ENCODE results near the gene CACNG1. TPM values are rescaled to one million over a fixed set of nuclear protein-coding genes. Genes with fewer than 3 reads are reported as not detected.
"Not testable (repeated sequence)": the region's sequence is repeated elsewhere in the genome, so short reads cannot be mapped to it uniquely, and the experiment has no call there.

Gene CACNG1
- polyA plus RNA-seq, 1 of the 3 experiments (the other 2 are of a cell fraction), result not detected

DNA sequence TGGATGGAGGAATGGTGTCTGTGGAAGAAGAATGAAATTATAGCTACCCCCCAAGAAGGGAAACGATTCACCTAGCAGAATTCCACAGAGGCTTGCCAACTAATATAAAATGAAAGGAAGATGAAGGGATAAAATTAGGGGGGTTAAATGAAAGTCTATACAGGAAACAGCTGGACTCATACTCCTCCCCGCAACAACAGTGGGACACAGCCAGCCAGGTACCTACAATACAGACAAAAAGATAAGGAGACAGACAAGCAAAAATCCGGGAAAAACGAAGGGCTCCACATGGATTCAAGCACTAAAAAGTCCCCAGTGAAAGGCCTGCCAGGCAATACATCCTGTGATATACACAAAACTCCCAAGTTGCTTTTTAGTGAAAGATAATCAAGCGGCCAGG is 47.9 kb downstream of the CACNG1 start (continued):
- TF ChIP-seq, protein P1, sequence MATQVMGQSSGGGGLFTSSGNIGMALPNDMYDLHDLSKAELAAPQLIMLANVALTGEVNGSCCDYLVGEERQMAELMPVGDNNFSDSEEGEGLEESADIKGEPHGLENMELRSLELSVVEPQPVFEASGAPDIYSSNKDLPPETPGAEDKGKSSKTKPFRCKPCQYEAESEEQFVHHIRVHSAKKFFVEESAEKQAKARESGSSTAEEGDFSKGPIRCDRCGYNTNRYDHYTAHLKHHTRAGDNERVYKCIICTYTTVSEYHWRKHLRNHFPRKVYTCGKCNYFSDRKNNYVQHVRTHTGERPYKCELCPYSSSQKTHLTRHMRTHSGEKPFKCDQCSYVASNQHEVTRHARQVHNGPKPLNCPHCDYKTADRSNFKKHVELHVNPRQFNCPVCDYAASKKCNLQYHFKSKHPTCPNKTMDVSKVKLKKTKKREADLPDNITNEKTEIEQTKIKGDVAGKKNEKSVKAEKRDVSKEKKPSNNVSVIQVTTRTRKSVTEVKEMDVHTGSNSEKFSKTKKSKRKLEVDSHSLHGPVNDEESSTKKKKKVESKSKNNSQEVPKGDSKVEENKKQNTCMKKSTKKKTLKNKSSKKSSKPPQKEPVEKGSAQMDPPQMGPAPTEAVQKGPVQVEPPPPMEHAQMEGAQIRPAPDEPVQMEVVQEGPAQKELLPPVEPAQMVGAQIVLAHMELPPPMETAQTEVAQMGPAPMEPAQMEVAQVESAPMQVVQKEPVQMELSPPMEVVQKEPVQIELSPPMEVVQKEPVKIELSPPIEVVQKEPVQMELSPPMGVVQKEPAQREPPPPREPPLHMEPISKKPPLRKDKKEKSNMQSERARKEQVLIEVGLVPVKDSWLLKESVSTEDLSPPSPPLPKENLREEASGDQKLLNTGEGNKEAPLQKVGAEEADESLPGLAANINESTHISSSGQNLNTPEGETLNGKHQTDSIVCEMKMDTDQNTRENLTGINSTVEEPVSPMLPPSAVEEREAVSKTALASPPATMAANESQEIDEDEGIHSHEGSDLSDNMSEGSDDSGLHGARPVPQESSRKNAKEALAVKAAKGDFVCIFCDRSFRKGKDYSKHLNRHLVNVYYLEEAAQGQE (IDR thresholded peaks at IDR 0.05; ENCODE audit: low read depth, low read length), result no peak
- no peak for TF ChIP-seq ELF1 (IDR thresholded peaks at IDR 0.05)

DNA sequence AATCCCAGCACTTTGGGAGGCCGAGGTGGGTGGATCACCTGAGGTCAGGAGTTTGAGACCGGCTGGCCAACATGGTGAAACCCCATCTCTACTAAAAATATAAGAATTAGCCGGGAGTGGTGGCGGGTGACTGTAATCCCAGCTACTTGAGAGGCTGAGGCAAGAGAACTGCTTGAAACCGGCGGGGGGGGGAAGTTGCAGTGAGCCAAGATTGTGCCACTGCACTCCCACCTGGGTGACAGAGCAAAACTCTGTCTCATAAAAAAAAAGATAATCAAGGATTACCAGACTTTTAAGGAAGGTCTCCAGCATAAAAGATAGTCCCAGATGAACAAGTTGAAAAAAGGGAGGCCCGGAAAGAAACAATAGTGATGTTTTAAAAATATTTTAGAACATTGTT is 48.4 kb downstream of the CACNG1 start:
- CTCF ChIA-PET, result interaction anchor here (1.4 to 2.1 kb wide), 3 partner anchors 15 to 66 kb away, joined by 5 to 8 read pairs (median 5); no protein-coding TSS in a partner anchor
- H3F3A ChIP-seq (replicated peaks; ENCODE audit: insufficient read depth); H2AFZ ChIP-seq (ENCODE audit: low read depth); H3K27ac ChIP-seq (ENCODE audit: low read depth in 2 of 2, low read length in 1 of 2); H3K27me3 ChIP-seq (ENCODE audit: insufficient read depth); H3K9ac ChIP-seq; POLR2A ChIA-PET; H4K20me1 ChIP-seq (ENCODE audit: insufficient read depth); H3K4me2 ChIP-seq; H3K4me3 ChIP-seq (ENCODE audit: low read depth in 2 of 2, low read length in 1 of 2); H3K9me3 ChIP-seq; H3K9me2 ChIP-seq; DNase-seq: not testable (repeated sequence)
- Histone ChIP-seq H3K79me2 (ENCODE audit: insufficient read depth) (peaks cover 16% of the 10 kb centered on the region; the same call in 1 of the 2 replicates), H3K36me3 (replicated peaks in 1 of 2; ENCODE audit: control insufficient read depth in 1 of 2, insufficient read depth in 2 of 2, low read length in 1 of 2) (peaks cover 6 to 31% of the 10 kb centered on the region in 2 experiments), H3K4me1 (ENCODE audit: control insufficient read depth in 1 of 2, insufficient read depth in 2 of 2, low read depth in 1 of 2, low read length in 1 of 2) (peaks cover 0 to 15% of the 10 kb centered on the region in 2 experiments; a peak in 2 of 4 replicates)
- 96% methylated on average over 7 of the region's 7 CpGs for WGBS (ENCODE audit: low lambda C conversion rate)

DNA sequence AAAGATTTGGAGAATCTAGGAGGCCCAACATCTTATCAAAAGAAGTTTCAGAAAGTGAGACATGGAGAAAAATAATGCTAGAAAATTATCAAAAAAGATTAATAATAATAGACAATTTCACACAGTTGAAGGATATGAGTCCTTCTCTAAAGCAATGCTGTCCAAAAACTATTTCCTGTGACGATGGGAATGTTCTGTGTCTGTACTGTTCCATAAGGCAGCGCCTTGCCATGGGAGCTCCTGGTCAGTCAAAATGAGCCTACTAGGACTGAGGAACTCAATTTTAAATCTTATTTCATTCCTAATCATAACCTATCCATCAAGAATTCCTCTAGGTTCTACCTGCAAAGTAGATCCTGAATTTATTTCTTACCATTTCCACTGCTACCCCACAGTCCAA is 49.0 kb downstream of the CACNG1 start:
- Histone ChIP-seq H3K79me2 (ENCODE audit: insufficient read depth) (peaks cover 16% of the 10 kb centered on the region; the same call in 1 of the 2 replicates), H3K27ac (ENCODE audit: low read depth in 2 of 2, low read length in 1 of 2) (no peak overlapping the region), H3K4me3 (ENCODE audit: low read depth in 2 of 2, low read length in 1 of 2) (no peak overlapping the region), H4K20me1 (ENCODE audit: insufficient read depth) (no peaks in the 10 kb centered on the region), H2AFZ (ENCODE audit: low read depth) (no peak overlapping the region), H3K9me2 (no peaks in the 10 kb centered on the region), H3K4me1 (ENCODE audit: control insufficient read depth in 1 of 2, insufficient read depth in 2 of 2, low read depth in 1 of 2, low read length in 1 of 2) (peaks cover 0 to 8% of the 10 kb centered on the region in 2 experiments; a peak in 2 of 4 replicates), H3K4me2 (no peak overlapping the region), H3K27me3 (ENCODE audit: insufficient read depth) (no peaks in the 10 kb centered on the region), H3K9me3 (no peaks in the 10 kb centered on the region), H3K36me3 (replicated peaks in 1 of 2; ENCODE audit: control insufficient read depth in 1 of 2, insufficient read depth in 2 of 2, low read length in 1 of 2) (peaks cover 6 to 31% of the 10 kb centered on the region in 2 experiments), H3K9ac (no peak overlapping the region), H3F3A (replicated peaks; ENCODE audit: insufficient read depth) (no peaks in the 10 kb centered on the region)
- ChIA-PET CTCF (interaction anchor here (1.4 to 2.1 kb wide), 2 partner anchors 25 to 65 kb away, joined by 5 read pairs; no protein-coding TSS in a partner anchor), POLR2A (no interaction called here)
- WGBS (ENCODE audit: low lambda C conversion rate), result 96% methylated on average over 2 of the region's 2 CpGs
- TF ChIP-seq, protein P2, sequence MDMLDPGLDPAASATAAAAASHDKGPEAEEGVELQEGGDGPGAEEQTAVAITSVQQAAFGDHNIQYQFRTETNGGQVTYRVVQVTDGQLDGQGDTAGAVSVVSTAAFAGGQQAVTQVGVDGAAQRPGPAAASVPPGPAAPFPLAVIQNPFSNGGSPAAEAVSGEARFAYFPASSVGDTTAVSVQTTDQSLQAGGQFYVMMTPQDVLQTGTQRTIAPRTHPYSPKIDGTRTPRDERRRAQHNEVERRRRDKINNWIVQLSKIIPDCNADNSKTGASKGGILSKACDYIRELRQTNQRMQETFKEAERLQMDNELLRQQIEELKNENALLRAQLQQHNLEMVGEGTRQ (IDR thresholded peaks at IDR 0.05; ENCODE audit: borderline replicate concordance, low read depth, low read length), result no peak
- no peak for TF ChIP-seq POLR2AphosphoS5 (IDR thresholded peaks at IDR 0.05; ENCODE audit: low read depth, low read length)
- TF ChIP-seq SIN3A (IDR thresholded peaks at IDR 0.05; ENCODE audit: borderline replicate concordance, low read depth, low read length), result no peak
- TF ChIP-seq, protein P3, sequence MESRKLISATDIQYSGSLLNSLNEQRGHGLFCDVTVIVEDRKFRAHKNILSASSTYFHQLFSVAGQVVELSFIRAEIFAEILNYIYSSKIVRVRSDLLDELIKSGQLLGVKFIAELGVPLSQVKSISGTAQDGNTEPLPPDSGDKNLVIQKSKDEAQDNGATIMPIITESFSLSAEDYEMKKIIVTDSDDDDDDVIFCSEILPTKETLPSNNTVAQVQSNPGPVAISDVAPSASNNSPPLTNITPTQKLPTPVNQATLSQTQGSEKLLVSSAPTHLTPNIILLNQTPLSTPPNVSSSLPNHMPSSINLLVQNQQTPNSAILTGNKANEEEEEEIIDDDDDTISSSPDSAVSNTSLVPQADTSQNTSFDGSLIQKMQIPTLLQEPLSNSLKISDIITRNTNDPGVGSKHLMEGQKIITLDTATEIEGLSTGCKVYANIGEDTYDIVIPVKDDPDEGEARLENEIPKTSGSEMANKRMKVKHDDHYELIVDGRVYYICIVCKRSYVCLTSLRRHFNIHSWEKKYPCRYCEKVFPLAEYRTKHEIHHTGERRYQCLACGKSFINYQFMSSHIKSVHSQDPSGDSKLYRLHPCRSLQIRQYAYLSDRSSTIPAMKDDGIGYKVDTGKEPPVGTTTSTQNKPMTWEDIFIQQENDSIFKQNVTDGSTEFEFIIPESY (IDR thresholded peaks at IDR 0.05; ENCODE audit: borderline replicate concordance, low read depth), result no peak
- TF ChIP-seq, protein P1 (IDR thresholded peaks at IDR 0.05; ENCODE audit: low read depth, low read length), result no peak
- TF ChIP-seq MXI1 (IDR thresholded peaks at IDR 0.05; ENCODE audit: low read depth, low read length), result no peak
- TF ChIP-seq RFX5 (IDR thresholded peaks at IDR 0.05; ENCODE audit: low read length), result no peak
- no peak for DNase-seq
